B cell (primary cell): ENCODE results near the gene COL13A1.

ENCODE experiments used
- CTCF ChIP-seq: fragments of 200-600 bp; IDR thresholded peaks from one replicate; pipeline ENCODE4 v1.8.0; 2022; ENCODE audit warnings: antibody characterized with exemption, mild to moderate bottlenecking
- EZH2 ChIP-seq: IDR thresholded peaks from 2 replicates; pipeline ENCODE4 v1.6.1; 2012; ENCODE audit warnings: borderline replicate concordance, low read depth, mild to moderate bottlenecking, moderate library complexity, low read length; ENCODE audit not compliant: insufficient read depth, poor library complexity, severe bottlenecking

- no peak for TF ChIP-seq CTCF
- no peak for TF ChIP-seq EZH2
Observed at GRCh38 chr10:69838853-69839252, 37.1 kb downstream of the COL13A1 start.
